Measurements from ENCODE around the gene EML4. TPM values are rescaled to one million over a fixed set of nuclear protein-coding genes. Genes with fewer than 3 reads are reported as not detected.

The EML4 gene
- total RNA-seq, 1 experiment from 2014 or later, result 74.8 TPM

GRCh38 chr2:42364658-42365057, 195.5 kb downstream of the EML4 start:
- H3K79me2 ChIP-seq (ENCODE audit: low read length), result peaks cover 13% of the 10 kb centered on the region
- no peaks in the 10 kb centered on the region for H4K20me1 ChIP-seq (ENCODE audit: insufficient read depth, low read depth, low read length)
- no peak overlapping the region for H2AFZ ChIP-seq (ENCODE audit: low read length)
- peaks cover 14% of the 10 kb centered on the region for H3K4me1 ChIP-seq (ENCODE audit: low read length)
- no peak for DNase-seq
- no peaks in the 10 kb centered on the region for H3K27me3 ChIP-seq (ENCODE audit: low read length)
- no peak overlapping the region for H3K9ac ChIP-seq (ENCODE audit: low read length)
- no peaks in the 10 kb centered on the region for H3K36me3 ChIP-seq (ENCODE audit: insufficient read depth, low read length)
- H3K4me2 ChIP-seq (ENCODE audit: low read depth, low read length, poor library complexity, severe bottlenecking), result no peak overlapping the region
- no peaks in the 10 kb centered on the region for H3K9me3 ChIP-seq (ENCODE audit: low read length)
- no peak overlapping the region for H3K27ac ChIP-seq (ENCODE audit: low read length)
- H3K4me3 ChIP-seq (ENCODE audit: low read length), result no peak overlapping the region
- no peaks in the 10 kb centered on the region for H3K9me2 ChIP-seq (replicated peaks; ENCODE audit: insufficient read depth, low read length)

GRCh38 chr2:42366411-42366810, 197.3 kb downstream of the EML4 start:
- Histone ChIP-seq H3K79me2 (ENCODE audit: low read length) (no peaks in the 10 kb centered on the region), H3K9me3 (ENCODE audit: low read length) (no peaks in the 10 kb centered on the region), H3K36me3 (ENCODE audit: insufficient read depth, low read length) (no peaks in the 10 kb centered on the region), H3K4me1 (ENCODE audit: low read length) (peaks cover 11% of the 10 kb centered on the region), H2AFZ (ENCODE audit: low read length) (no peak overlapping the region), H3K9me2 (replicated peaks; ENCODE audit: insufficient read depth, low read length) (no peaks in the 10 kb centered on the region), H3K9ac (ENCODE audit: low read length) (no peak overlapping the region), H3K4me3 (ENCODE audit: low read length) (no peak overlapping the region), H3K4me2 (ENCODE audit: low read depth, low read length, poor library complexity, severe bottlenecking) (no peak overlapping the region), H3K27ac (ENCODE audit: low read length) (no peak overlapping the region), H4K20me1 (ENCODE audit: insufficient read depth, low read depth, low read length) (no peaks in the 10 kb centered on the region), H3K27me3 (ENCODE audit: low read length) (no peaks in the 10 kb centered on the region)
- no peak for DNase-seq

GRCh38 chr2:42367835-42368234, 198.7 kb downstream of the EML4 start:
- DNase-seq, result no peak
- Histone ChIP-seq H3K4me1 (ENCODE audit: low read length) (no peaks in the 10 kb centered on the region), H3K36me3 (ENCODE audit: insufficient read depth, low read length) (no peaks in the 10 kb centered on the region), H3K9ac (ENCODE audit: low read length) (no peak overlapping the region), H3K27ac (ENCODE audit: low read length) (no peak overlapping the region), H3K4me2 (ENCODE audit: low read depth, low read length, poor library complexity, severe bottlenecking) (no peak overlapping the region), H2AFZ (ENCODE audit: low read length) (no peak overlapping the region), H3K9me3 (ENCODE audit: low read length) (no peaks in the 10 kb centered on the region), H4K20me1 (ENCODE audit: insufficient read depth, low read depth, low read length) (no peaks in the 10 kb centered on the region), H3K79me2 (ENCODE audit: low read length) (no peaks in the 10 kb centered on the region), H3K4me3 (ENCODE audit: low read length) (no peak overlapping the region), H3K27me3 (ENCODE audit: low read length) (no peaks in the 10 kb centered on the region), H3K9me2 (replicated peaks; ENCODE audit: insufficient read depth, low read length) (no peaks in the 10 kb centered on the region)

GRCh38 chr2:42368817-42369531, 199.8 kb downstream of the EML4 start:
- Histone ChIP-seq H3K9me3 (ENCODE audit: low read length) (no peaks in the 10 kb centered on the region), H3K79me2 (ENCODE audit: low read length) (no peaks in the 10 kb centered on the region), H3K4me3 (ENCODE audit: low read length) (no peak overlapping the region), H3K9ac (ENCODE audit: low read length) (no peak overlapping the region), H3K4me2 (ENCODE audit: low read depth, low read length, poor library complexity, severe bottlenecking) (no peak overlapping the region), H3K36me3 (ENCODE audit: insufficient read depth, low read length) (no peaks in the 10 kb centered on the region), H3K27ac (ENCODE audit: low read length) (no peak overlapping the region), H3K27me3 (ENCODE audit: low read length) (no peaks in the 10 kb centered on the region), H4K20me1 (ENCODE audit: insufficient read depth, low read depth, low read length) (no peaks in the 10 kb centered on the region), H2AFZ (ENCODE audit: low read length) (no peak overlapping the region), H3K4me1 (ENCODE audit: low read length) (no peaks in the 10 kb centered on the region), H3K9me2 (replicated peaks; ENCODE audit: insufficient read depth, low read length) (no peaks in the 10 kb centered on the region)
- DNase-seq, result no peak

- Histone ChIP-seq H3K4me1 (ENCODE audit: low read length) (no peaks in the 10 kb centered on the region), H3K9ac (ENCODE audit: low read length) (no peak overlapping the region), H3K4me3 (ENCODE audit: low read length) (no peak overlapping the region), H3K9me3 (ENCODE audit: low read length) (no peaks in the 10 kb centered on the region), H4K20me1 (ENCODE audit: insufficient read depth, low read depth, low read length) (no peaks in the 10 kb centered on the region), H3K9me2 (replicated peaks; ENCODE audit: insufficient read depth, low read length) (no peaks in the 10 kb centered on the region), H3K4me2 (ENCODE audit: low read depth, low read length, poor library complexity, severe bottlenecking) (no peak overlapping the region), H3K27ac (ENCODE audit: low read length) (no peak overlapping the region), H2AFZ (ENCODE audit: low read length) (no peak overlapping the region), H3K36me3 (ENCODE audit: insufficient read depth, low read length) (no peaks in the 10 kb centered on the region), H3K27me3 (ENCODE audit: low read length) (no peaks in the 10 kb centered on the region), H3K79me2 (ENCODE audit: low read length) (no peaks in the 10 kb centered on the region)
- no peak for DNase-seq
These were observed 200.5 kb downstream of the EML4 start for GRCh38 chr2:42369532-42370229.

- Histone ChIP-seq H3K9me3 (ENCODE audit: low read length) (no peaks in the 10 kb centered on the region), H4K20me1 (ENCODE audit: insufficient read depth, low read depth, low read length) (no peaks in the 10 kb centered on the region), H3K27me3 (ENCODE audit: low read length) (no peaks in the 10 kb centered on the region), H3K4me3 (ENCODE audit: low read length) (no peak overlapping the region), H3K4me1 (ENCODE audit: low read length) (no peaks in the 10 kb centered on the region), H3K27ac (ENCODE audit: low read length) (no peak overlapping the region), H2AFZ (ENCODE audit: low read length) (no peak overlapping the region), H3K4me2 (ENCODE audit: low read depth, low read length, poor library complexity, severe bottlenecking) (no peak overlapping the region), H3K36me3 (ENCODE audit: insufficient read depth, low read length) (no peaks in the 10 kb centered on the region), H3K9ac (ENCODE audit: low read length) (no peak overlapping the region), H3K9me2 (replicated peaks; ENCODE audit: insufficient read depth, low read length) (no peaks in the 10 kb centered on the region), H3K79me2 (ENCODE audit: low read length) (no peaks in the 10 kb centered on the region)
- no peak for DNase-seq
These were observed 202.7 kb downstream of the EML4 start for GRCh38 chr2:42371611-42372473.

- no peak overlapping the region for H3K27ac ChIP-seq (ENCODE audit: low read length)
- H3K9me3 ChIP-seq (ENCODE audit: low read length), result no peaks in the 10 kb centered on the region
- no peak overlapping the region for H3K9ac ChIP-seq (ENCODE audit: low read length)
- H3K79me2 ChIP-seq (ENCODE audit: low read length), result no peaks in the 10 kb centered on the region
- H3K4me2 ChIP-seq (ENCODE audit: low read depth, low read length, poor library complexity, severe bottlenecking), result no peak overlapping the region
- H3K9me2 ChIP-seq (replicated peaks; ENCODE audit: insufficient read depth, low read length), result no peaks in the 10 kb centered on the region
- H3K4me3 ChIP-seq (ENCODE audit: low read length), result no peak overlapping the region
- H2AFZ ChIP-seq (ENCODE audit: low read length), result no peak overlapping the region
- H4K20me1 ChIP-seq (ENCODE audit: insufficient read depth, low read depth, low read length), result no peaks in the 10 kb centered on the region
- no peaks in the 10 kb centered on the region for H3K27me3 ChIP-seq (ENCODE audit: low read length)
- no peak for DNase-seq
- no peaks in the 10 kb centered on the region for H3K36me3 ChIP-seq (ENCODE audit: insufficient read depth, low read length)
- no peaks in the 10 kb centered on the region for H3K4me1 ChIP-seq (ENCODE audit: low read length)
These were observed 203.5 kb downstream of the EML4 start for GRCh38 chr2:42372474-42373200.

All from Karpas-422 (cell line).